ENCODE data around the gene UTS2B.
"Not testable (repeated sequence)": the region's sequence is repeated elsewhere in the genome, so short reads cannot be mapped to it uniquely, and the experiment has no call there.

Gene UTS2B

GRCh38 chr3:191290311-191291025 lies 39.9 kb downstream of the UTS2B start:
- H3K4me1 Mint-ChIP-seq (ENCODE audit: low read depth), result peaks cover 1% of the 10 kb centered on the region
- peaks cover 9% of the 10 kb centered on the region for H3K9me3 Mint-ChIP-seq (ENCODE audit: low read depth)
- H3K4me3 Mint-ChIP-seq, result no peak overlapping the region
- no peaks in the 10 kb centered on the region for H3K36me3 Mint-ChIP-seq
- no peaks in the 10 kb centered on the region for H3K27me3 Mint-ChIP-seq
- H3K27ac Mint-ChIP-seq, result no peak overlapping the region

GRCh38 chr3:191283400-191283799 lies 46.9 kb downstream of the UTS2B start:
- H3K27ac Mint-ChIP-seq, result no peak overlapping the region
- no peaks in the 10 kb centered on the region for H3K4me1 Mint-ChIP-seq (ENCODE audit: low read depth)
- peaks cover 12% of the 10 kb centered on the region for H3K9me3 Mint-ChIP-seq (ENCODE audit: low read depth)
- no peak overlapping the region for H3K4me3 Mint-ChIP-seq
- H3K36me3 Mint-ChIP-seq, result no peaks in the 10 kb centered on the region
- no peaks in the 10 kb centered on the region for H3K27me3 Mint-ChIP-seq

- H3K4me3 Mint-ChIP-seq, result no peak overlapping the region
- no peaks in the 10 kb centered on the region for H3K27me3 Mint-ChIP-seq
- H3K9me3 Mint-ChIP-seq (ENCODE audit: low read depth), result peaks cover 12% of the 10 kb centered on the region
- no peaks in the 10 kb centered on the region for H3K36me3 Mint-ChIP-seq
- no peak overlapping the region for H3K27ac Mint-ChIP-seq
- H3K4me1 Mint-ChIP-seq (ENCODE audit: low read depth), result no peaks in the 10 kb centered on the region
These were observed 47.8 kb downstream of the UTS2B start for GRCh38 chr3:191282251-191283185.

- Mint-ChIP-seq H3K4me1 (ENCODE audit: low read depth) (no peaks in the 10 kb centered on the region), H3K9me3 (ENCODE audit: low read depth) (peaks cover 4% of the 10 kb centered on the region), H3K4me3 (no peak overlapping the region), H3K27me3 (no peaks in the 10 kb centered on the region), H3K27ac (no peak overlapping the region), H3K36me3 (no peaks in the 10 kb centered on the region)
These were observed 49.4 kb downstream of the UTS2B start for GRCh38 chr3:191280882-191281281.

GRCh38 chr3:191280111-191280510 lies 50.2 kb downstream of the UTS2B start:
- Mint-ChIP-seq H3K9me3 (ENCODE audit: low read depth) (peaks cover 2% of the 10 kb centered on the region), H3K36me3 (no peaks in the 10 kb centered on the region), H3K27ac (no peak overlapping the region), H3K4me1 (ENCODE audit: low read depth) (no peaks in the 10 kb centered on the region), H3K27me3 (no peaks in the 10 kb centered on the region), H3K4me3 (no peak overlapping the region)

GRCh38 chr3:191275751-191276150 lies 54.6 kb downstream of the UTS2B start:
- H3K4me1 Mint-ChIP-seq (ENCODE audit: low read depth), result no peaks in the 10 kb centered on the region
- no peaks in the 10 kb centered on the region for H3K27me3 Mint-ChIP-seq
- H3K36me3 Mint-ChIP-seq, result no peaks in the 10 kb centered on the region
- H3K4me3 Mint-ChIP-seq, result no peak overlapping the region
- no peaks in the 10 kb centered on the region for H3K9me3 Mint-ChIP-seq (ENCODE audit: low read depth)
- no peak overlapping the region for H3K27ac Mint-ChIP-seq

- H3K27me3 Mint-ChIP-seq; H3K36me3 Mint-ChIP-seq; H3K4me1 Mint-ChIP-seq (ENCODE audit: low read depth); H3K9me3 Mint-ChIP-seq (ENCODE audit: low read depth); H3K27ac Mint-ChIP-seq; H3K4me3 Mint-ChIP-seq: not testable (repeated sequence)
These were observed 55.1 kb downstream of the UTS2B start for GRCh38 chr3:191275244-191275643.

- peaks cover 4% of the 10 kb centered on the region for H3K9me3 Mint-ChIP-seq (ENCODE audit: low read depth)
- H3K4me3 Mint-ChIP-seq, result no peak overlapping the region
- H3K4me1 Mint-ChIP-seq (ENCODE audit: low read depth), result no peaks in the 10 kb centered on the region
- no peak overlapping the region for H3K27ac Mint-ChIP-seq
- no peaks in the 10 kb centered on the region for H3K27me3 Mint-ChIP-seq
- no peaks in the 10 kb centered on the region for H3K36me3 Mint-ChIP-seq
These were observed 60.8 kb downstream of the UTS2B start for GRCh38 chr3:191269289-191270085.

- Mint-ChIP-seq H3K27ac (no peak overlapping the region), H3K4me3 (no peak overlapping the region), H3K9me3 (ENCODE audit: low read depth) (peaks cover 4% of the 10 kb centered on the region), H3K36me3 (no peaks in the 10 kb centered on the region), H3K4me1 (ENCODE audit: low read depth) (no peaks in the 10 kb centered on the region), H3K27me3 (no peaks in the 10 kb centered on the region)
These were observed 61.6 kb downstream of the UTS2B start for GRCh38 chr3:191268737-191269136.

- H3K36me3 Mint-ChIP-seq, result no peaks in the 10 kb centered on the region
- no peaks in the 10 kb centered on the region for H3K27me3 Mint-ChIP-seq
- peaks cover 4% of the 10 kb centered on the region for H3K9me3 Mint-ChIP-seq (ENCODE audit: low read depth)
- no peak overlapping the region for H3K4me3 Mint-ChIP-seq
- no peaks in the 10 kb centered on the region for H3K4me1 Mint-ChIP-seq (ENCODE audit: low read depth)
- no peak overlapping the region for H3K27ac Mint-ChIP-seq
These were observed 66.5 kb downstream of the UTS2B start for GRCh38 chr3:191263850-191264249.

- H3K36me3 Mint-ChIP-seq, result no peaks in the 10 kb centered on the region
- H3K9me3 Mint-ChIP-seq (ENCODE audit: low read depth), result peaks cover 4% of the 10 kb centered on the region
- no peak overlapping the region for H3K4me3 Mint-ChIP-seq
- H3K27ac Mint-ChIP-seq, result no peak overlapping the region
- H3K27me3 Mint-ChIP-seq, result no peaks in the 10 kb centered on the region
- no peaks in the 10 kb centered on the region for H3K4me1 Mint-ChIP-seq (ENCODE audit: low read depth)
These were observed 67.0 kb downstream of the UTS2B start for GRCh38 chr3:191263365-191263764.

GRCh38 chr3:191262650-191263049 lies 67.7 kb downstream of the UTS2B start:
- Mint-ChIP-seq H3K4me3 (no peak overlapping the region), H3K36me3 (no peaks in the 10 kb centered on the region), H3K9me3 (ENCODE audit: low read depth) (peaks cover 4% of the 10 kb centered on the region), H3K4me1 (ENCODE audit: low read depth) (no peaks in the 10 kb centered on the region), H3K27me3 (no peaks in the 10 kb centered on the region), H3K27ac (no peak overlapping the region)

- no peaks in the 10 kb centered on the region for H3K36me3 Mint-ChIP-seq
- H3K27me3 Mint-ChIP-seq, result no peaks in the 10 kb centered on the region
- no peaks in the 10 kb centered on the region for H3K4me1 Mint-ChIP-seq (ENCODE audit: low read depth)
- no peak overlapping the region for H3K27ac Mint-ChIP-seq
- no peak overlapping the region for H3K4me3 Mint-ChIP-seq
- no peaks in the 10 kb centered on the region for H3K9me3 Mint-ChIP-seq (ENCODE audit: low read depth)
These were observed 69.1 kb downstream of the UTS2B start for GRCh38 chr3:191261304-191261638.

GRCh38 chr3:191260431-191261303 lies 69.7 kb downstream of the UTS2B start:
- Mint-ChIP-seq H3K4me3 (no peak overlapping the region), H3K27me3 (no peaks in the 10 kb centered on the region), H3K27ac (no peak overlapping the region), H3K4me1 (ENCODE audit: low read depth) (no peaks in the 10 kb centered on the region), H3K9me3 (ENCODE audit: low read depth) (no peaks in the 10 kb centered on the region), H3K36me3 (no peaks in the 10 kb centered on the region)
